Measurements from ENCODE around the gene STAT4.

- TF ChIP-seq CTCF (IDR thresholded peaks at IDR 0.05; ENCODE audit: low read length) = no peak
- TF ChIP-seq EZH2 (optimal IDR thresholded peaks at IDR 0.05; ENCODE audit: low read depth, low read length) = no peak
Observed at GRCh38 chr2:191158747-191159146, 8.0 kb upstream of the STAT4 start.

Data from MM.1S (cell line).